Islet precursor cell (in vitro differentiated cells): ENCODE data around the gene MAML3.

Experiments used
- DNase-seq: peaks from one replicate; pipeline ENCODE4 v3.0.0-alpha.2; 2018

Gene MAML3

DNA sequence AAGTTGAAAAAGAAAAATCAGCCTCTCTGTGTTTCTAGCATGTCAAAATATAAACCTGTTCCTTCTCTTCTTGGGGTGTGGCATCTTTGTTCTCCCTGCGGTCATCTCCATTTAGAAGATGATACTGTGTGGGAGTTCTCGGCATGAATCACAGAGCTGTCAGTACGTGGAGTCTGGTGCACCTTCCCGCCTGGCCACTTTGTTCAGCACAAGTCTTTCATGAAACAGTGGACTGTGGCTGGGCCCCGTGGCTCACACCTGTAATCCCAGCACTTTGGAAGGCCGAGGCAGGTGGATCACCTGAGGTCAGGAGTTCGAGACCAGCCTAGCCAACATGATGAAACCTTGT is 166.5 kb downstream of the MAML3 start:
- DNase-seq, result peak; percentile 65

DNA sequence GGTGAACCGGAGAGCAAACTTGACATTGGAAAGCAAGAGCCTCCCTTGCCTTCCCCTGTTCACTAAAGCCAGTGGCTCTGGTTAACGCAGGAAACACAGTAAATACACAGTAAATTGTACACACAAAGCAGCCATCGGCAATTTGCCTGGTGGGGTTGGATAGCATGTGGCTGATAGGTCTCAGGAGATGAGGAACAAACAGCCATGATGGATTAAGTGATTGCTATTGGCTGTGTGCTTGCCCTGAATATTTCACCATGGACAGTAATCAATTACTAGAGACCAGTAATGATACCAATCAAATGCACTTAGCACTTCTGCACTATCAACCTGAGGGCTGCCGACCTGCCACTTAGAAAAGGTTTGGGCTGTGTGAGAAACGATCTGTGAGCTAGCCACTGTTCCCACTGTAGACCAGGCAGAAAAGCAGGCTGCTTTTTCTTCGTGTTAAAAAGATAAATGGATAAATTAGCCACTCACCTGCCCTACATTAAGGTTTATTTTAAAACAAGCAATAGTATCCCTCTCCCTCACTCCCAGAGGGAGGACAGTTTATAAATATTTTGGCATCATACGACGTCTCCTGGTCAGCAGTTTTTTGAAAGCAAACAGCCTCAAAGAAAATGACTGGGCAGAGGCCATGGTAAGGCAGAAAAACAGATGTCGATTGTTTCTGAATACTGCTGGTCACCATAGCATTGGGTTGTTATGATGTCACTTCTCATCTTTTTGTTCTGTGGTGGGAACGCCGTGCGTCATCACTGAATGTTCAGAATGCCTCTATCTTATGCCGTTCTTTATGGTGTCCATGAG is 167.1 kb downstream of the MAML3 start:
- no peak for DNase-seq

DNA sequence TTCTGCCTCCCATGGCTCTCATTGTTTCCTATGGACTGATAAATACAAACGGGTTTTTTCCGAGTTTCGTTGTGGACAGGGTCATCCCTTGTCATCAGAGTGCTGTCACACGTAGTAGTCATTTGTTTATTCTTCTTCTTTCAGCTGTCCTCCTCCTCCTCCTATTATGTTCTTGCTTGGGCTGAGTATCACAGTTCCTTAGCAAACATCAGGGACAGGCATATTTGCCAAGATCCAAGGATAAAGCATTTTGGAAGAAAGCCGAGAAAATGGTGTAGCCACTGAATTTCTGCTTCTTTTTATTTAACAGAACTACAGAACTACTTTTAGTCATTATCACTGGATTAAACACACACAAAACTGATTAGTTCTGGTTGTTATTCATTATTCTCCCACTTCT is 167.9 kb downstream of the MAML3 start:
- DNase-seq, result no peak

DNA sequence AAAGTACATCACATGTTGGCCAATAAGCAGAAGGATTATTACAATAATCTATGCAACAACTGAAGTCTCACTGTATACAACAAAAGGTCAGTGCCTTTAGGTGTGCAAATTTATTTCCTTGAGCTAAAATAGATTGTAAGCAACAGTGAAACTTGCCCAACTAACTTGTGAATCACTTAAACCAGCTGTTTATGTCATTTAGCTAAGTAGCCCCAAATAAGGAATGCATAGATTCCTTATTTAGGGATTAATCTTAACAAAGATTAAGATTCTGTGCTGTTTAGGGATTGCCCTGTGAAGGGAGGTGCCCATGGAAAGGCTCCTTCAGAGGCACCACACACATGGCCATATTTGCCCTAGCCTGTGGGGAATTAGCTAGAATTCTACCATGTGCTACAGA is 168.6 kb downstream of the MAML3 start:
- no peak for DNase-seq

DNA sequence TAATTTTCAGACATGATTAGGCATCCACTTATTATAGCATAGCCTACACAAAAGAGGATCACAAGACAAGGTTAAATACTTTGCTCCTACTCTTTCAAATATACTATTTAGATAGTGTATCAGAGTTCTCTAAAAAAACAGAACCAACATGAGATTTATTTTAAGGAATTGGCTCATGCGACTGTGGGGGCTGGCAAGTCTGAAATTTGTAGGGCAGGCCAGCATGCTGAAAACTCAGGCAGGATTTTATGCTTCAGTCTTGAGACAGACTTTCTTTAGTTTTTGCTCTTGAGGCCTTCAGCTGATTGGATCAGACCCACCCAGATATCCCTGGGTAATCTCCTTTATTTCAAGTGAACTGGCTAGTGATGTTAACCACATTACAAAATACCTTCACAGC is 169.5 kb downstream of the MAML3 start:
- no peak for DNase-seq

DNA sequence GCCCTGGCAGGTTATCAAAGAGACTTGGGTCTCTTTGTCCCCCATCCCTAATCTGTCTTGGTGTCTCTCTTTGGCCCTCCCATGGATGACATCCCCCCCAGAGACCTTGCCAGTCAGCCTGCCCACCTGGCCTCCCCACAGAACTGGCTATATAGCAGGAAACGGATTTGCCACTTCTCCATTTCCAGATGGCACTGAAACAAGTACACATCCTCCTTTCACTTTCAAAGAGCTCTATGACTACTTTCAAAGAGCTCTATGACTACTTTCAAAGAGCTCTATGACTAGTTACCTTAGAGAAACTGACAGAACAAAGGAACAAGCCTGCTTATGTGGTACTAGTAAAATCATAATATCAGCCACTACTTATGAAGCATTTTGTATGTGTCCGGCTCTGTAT is 175.3 kb downstream of the MAML3 start:
- no peak for DNase-seq

DNA sequence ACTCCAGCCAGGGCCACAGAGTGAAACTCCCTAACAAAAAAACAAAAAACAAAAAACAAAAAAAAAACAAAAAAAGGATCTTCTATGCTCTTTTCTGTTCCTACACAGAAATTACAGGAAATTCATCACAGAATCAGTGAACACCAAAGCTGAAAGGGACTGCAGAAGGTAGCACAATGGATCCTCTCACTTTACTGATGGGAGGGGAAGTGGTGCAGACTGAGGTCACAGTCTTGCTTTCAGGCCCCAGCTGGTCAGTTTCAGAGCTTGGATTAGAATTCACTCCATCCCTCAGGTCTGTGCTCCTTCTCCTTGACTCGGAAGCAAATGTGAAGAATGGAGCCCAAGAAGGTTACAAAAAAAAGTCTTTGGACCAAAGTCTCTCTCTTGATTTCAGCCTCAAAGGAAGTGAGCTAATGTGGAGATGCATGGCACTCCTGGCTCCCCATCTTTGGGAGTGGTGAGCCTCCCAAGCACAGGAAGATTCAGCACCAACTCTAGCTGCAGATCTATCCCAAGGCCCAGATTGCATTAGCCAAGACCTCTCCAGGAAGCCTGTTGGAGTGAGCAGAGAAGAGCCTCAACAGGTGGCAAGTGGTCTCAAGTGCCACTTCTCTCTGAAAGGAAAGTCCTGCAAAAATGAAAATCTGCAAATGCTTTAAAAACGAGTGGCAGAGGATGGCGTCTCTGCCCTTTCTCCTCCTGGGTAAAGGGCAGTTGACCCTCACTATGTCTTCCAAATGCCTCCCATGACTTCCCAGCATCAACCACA is 176.0 kb downstream of the MAML3 start:
- DNase-seq, result no peak

DNA sequence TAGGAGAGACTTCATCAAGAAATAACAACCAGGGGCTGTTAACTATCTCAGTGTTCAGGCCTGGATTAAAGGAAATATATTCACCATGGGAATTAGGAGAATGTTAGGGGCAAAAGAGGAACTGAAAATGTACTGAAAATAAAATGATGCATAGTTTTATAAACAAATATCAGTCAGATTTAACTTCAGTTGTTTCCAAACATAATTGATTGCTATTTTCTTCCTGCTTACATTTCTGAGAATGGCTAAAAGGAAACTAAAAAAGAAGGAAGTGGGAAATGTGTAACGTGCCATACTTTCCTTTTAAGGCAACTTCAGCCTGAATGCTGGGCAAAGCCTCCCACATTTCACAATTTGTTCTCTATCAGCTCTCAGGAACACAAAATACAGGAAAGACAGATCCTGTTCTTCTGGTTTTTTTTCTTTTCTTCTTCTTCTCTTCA is 178.1 kb downstream of the MAML3 start:
- DNase-seq, result no peak

DNA sequence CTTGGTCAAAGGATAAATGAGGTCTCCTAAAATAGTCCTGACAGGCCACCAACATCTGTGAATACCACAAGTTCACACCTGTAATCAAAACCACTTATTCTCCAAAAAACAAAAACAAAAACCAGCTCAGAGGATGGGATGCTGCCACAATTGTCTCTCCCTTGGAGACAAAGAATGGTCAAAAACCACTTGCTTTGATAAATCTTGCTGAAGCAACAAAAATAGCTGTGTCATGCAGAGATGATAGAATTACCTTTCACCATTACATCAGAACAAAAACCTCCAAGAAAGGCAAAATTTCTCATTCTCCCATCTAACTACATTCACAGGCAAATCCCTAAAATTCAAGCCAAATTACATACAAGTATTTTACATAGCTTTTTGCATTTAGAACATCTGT is 180.4 kb downstream of the MAML3 start:
- no peak for DNase-seq

DNA sequence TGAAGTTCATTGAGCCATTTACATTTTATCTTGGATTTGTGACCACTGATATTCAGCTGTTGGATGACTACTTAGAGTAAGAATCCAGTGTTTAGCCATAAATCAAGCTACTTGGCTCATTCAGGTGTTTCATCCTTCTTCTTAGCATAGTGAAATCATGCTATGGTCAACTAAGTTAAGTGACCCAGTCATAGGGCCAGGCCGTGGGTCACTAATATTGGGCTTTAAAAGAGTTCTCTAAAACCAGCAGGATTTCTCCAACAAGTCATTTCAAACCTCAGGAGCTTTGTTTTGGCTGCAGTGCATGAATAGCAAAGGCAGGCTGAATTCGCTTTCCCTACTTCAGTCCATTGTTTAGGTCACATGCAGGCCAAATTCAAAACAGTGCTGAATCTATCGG is 181.0 kb downstream of the MAML3 start:
- DNase-seq, result no peak

DNA sequence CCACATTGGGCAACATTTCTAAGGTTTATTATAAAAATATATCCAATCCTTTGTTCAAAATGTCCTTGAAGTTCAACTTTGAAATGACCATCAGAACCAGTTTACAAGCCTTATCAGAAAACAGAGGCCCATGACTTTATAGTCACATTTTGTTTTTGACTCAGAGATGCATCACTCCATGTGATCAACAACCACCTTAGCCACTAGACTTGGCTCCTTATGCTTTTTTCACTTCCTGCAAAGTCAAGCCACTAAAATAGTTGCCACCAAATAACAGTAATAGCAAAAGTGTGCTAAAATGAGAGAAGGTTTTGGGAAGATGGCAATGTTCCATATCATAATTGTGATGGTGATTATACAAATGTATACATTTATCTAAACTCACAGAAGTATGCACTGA is 181.7 kb downstream of the MAML3 start:
- DNase-seq, result no peak

DNA sequence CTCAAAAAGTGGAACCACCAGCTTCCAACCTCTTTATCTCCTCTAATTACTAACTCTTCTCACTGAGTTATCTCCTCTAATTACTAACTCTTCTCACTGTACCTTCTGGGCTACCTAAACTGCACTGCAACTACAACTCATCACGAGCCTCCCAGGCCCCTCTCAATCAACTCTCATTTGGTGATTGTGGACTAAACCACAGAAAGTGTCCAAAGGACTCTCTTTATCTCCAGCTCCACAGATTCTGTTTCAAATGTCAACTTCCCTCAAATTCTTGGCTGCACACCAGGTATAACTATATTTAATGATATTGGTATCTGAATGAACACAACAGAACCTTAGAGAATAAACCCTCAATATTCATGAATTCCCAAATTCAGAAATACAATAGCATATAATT is 182.9 kb downstream of the MAML3 start:
- no peak for DNase-seq

DNA sequence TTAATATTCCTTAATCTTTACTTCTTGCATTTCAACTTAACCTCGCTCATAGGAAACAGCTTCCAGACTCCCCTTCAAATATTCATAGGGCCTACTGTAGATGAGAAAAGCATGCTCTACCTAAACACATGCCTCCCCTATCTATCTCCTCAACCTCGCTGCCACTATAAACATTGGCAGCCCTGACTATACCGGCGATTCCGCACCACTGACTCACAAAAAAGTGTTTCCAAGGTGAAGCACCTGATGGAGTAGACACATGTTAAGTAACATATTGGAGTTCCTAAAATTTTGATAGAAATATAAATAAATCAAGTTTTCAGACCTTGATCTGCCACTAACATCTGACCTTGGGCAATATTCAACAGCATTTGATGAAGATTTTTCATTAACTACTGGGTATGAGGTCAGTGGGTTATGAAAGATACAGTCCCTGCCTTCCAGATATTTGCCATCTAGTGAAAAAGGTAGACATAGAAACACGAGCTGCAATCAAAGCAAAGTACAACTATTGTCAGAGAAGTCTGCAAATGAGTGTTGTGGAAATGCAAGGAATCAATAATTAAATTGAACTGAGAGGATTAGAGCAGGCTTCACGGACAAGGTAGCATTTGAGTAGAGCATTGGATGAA is 184.2 kb downstream of the MAML3 start:
- DNase-seq, result no peak

DNA sequence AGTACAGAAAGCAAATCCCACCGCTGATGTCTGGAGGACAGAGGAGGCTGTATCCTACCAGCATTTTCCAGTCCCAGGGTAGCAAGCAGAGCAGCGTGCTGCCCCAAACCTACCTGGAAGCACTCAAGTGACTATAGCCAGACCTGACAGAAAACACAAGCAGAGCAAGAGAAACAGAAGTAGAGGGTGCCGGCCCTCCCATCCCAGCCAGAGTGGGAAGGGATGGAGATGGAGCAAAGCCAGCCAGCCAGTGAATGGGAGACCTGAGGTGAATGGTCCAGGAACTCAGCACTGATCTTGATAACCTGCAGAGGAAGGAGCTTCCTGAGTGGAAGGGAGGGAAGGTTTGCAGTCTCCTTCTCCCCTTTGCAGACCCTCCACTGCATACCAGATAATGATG is 185.2 kb downstream of the MAML3 start:
- DNase-seq, result no peak

DNA sequence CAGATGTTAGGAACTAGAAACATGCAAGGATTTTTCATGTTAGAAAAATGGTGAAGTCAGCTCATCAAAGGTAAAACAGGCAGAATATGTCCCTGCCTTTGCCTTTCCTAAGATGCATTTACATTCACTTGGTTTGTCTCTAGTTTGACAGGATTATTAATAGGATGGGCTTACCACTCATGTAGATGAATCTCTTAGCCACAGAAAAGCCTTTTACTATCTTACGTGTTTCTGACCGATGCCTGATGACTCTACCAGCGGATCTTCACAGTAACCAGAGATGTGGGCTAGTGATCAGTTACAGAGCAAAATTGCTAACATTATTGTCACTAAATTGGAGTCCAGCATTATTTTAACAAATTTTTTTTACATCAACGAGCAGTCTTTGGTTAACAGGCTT is 187.6 kb downstream of the MAML3 start:
- no peak for DNase-seq

DNA sequence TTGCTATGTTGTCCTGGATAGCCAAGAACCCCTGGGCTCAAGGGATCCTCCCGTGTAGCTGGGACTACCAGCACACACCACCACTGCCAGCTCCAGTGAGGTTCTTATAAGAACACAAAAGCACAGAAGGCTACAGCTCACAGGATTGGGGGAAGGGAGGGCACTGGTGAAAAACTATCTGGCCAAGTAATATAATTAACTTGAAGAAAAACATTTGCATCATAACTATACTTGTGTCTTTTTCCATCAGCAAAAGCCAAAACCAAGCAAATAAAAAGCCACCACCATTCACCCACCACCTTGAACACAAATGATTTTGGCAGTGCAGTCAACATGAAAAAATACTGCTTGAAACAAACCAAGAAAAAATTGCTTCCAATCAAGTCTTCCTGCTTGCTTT is 188.2 kb downstream of the MAML3 start:
- no peak for DNase-seq

DNA sequence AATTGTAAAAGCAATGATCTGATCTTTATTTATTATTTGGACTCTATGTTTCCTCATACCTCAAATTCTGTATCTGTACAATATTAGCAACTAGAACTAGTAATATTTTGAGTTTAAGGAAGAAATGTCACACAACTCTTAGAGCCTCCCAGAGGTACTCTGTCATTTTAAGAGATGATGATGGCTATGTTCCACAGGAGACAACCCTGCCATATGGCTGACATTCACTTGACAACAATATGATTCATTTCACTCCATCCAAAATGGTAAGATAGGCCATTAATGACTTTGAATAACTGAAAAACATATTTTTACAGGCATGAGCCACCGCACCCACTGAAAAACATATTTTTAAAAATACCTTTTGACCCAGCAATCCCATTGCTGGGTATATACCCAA is 190.3 kb downstream of the MAML3 start:
- no peak for DNase-seq

DNA sequence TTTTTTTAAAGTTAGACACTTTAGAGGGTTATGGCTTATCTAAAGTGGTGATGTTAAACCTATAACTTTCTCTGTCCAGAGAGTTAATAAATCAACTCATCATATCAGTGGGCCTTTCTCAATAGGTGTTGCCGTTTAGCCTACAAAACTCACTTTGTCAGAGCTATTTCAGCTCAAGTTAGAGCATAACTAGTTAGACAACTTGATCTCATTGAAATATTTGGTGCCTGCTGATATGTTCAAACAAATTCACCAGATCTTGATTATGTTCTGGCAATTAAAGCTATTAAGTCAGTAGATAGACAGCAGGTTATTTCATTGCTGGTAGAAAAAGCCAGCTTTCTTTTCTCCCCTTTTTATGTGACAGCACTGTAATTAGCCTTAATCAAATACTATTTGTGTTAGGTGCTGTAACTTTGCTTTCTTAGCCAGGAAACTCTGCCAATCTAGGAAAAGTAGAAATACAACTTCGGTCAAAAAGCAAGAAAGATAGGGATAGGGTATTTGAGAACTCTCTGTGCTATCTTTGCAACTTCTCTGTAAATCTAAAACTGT is 191.8 kb downstream of the MAML3 start:
- DNase-seq, result no peak

DNA sequence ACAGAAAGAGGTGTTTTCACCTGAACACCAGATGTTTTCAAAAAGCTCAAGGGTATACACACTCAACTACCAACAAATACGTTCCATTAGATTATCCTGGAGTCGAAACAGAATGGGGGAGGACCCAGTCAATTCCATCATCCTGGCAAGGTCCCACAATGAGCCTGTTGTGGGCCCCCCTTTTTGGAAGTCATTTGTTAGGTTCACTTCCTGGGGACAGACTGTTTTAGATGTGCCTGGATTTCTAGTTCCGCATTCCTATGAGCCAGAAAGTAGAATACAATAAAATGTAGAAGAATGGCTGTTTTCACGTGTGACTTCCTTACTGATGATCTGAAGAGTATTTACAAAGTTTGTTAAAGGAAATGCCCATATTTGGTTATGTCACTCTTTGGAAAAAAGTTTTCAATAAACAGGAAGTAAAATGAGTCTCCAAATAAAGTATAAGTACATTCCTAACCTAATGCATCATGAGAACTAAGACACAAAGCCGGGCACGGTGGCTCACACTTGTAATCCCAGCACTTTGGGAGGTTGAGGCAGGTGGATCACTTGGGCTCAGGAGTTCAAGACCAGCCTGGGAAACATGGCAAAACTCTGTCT is 192.5 kb downstream of the MAML3 start:
- DNase-seq, result no peak

DNA sequence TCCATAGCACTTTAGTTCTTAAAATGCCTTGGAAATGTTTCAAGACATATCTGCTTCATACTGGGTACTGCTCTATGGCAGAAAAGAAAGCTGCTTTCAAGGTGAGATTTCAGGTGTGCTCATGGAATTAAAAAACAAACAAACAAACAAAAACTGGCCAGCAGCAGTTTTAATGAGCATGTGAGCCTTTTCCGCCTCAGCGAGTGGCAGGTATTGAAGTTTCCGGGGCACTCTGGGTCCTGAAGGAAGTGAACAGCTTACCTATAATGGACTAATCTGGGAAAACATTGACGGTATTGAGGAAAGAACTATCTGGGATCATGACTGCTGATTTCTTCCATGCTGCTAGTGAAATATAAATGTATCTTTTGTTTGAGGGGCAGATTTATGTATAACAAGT is 194.6 kb downstream of the MAML3 start:
- no peak for DNase-seq

DNA sequence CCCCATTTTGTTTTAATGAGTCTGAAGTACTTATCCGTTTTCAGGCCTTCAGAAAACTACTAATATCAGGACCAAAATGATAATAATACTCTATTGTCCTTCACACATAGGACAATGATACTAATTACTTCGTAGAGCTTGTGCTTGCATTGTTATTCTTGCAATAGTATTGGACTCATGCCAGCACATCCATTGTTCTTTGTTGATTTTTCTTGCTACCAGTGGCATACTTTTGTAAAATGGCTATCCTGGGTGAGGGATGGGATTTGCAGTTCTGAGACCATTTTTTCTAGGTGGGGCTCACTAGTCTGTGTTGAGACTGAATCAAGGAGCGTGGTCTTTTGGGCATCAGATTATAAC is 195.3 kb downstream of the MAML3 start:
- DNase-seq, result no peak

DNA sequence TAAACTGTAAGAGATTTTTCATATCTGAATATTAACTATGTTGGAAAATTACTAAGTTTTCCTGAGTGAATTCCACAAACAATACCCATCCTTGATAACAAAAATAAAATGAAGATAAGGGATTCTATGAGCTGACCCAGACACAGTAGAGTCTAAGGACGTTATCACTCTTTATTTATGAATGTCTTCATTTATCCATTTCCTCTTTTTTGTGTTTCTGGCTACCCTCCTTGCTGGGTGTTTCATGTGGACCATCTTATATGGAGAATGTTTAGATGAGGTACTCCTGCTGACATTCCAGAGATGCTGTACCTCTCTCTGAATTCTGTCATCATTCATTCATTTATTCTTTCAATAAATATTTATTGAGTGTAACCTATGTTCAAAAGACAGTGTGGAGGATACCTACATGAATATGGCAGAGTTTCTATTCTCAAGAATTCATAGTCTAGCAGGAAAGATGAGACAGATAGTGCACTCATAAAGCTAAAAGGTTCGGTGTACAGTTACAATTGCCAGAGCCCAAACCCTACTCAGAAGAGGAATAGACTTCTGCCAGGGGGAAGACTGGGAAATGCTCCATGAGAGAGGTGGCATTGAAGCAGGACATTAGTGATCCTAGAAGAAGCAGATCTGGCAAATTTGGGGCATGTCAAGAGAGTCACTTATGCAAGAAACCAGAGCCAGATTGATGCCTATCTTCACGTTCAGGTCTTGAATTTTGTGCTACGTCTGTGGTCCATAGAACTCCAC is 195.8 kb downstream of the MAML3 start:
- no peak for DNase-seq

DNA sequence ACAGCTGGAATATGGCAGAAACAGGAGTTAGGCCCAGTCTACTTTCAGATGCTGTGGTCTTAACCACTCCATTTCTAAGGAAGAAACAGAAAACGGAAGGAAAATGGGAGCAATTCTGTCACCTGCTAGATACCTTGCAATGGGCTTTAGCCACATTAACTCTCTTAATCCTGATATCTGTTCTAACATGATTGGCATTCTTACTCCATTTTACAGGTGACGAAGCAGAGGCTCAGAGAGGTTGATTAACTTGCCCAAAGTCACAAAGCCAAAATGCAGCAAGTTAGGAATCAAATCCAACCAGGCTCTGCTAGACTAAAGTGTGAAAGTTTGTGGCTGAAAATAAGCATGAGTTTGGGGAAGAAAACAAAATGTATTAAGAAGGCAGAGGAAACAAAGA is 196.9 kb downstream of the MAML3 start:
- DNase-seq, result no peak
